GM12878 (cell line): ENCODE results near the gene CTNNBIP1.

Source experiments
- ATF2 ChIP-seq: IDR thresholded peaks from 2 replicates; pipeline ENCODE4 v1.6.1; 2012; ENCODE audit warnings: low read length, inconsistent platforms
- ATF3 ChIP-seq: IDR thresholded peaks from 2 replicates; pipeline ENCODE4 v1.6.1; 2011; ENCODE audit warnings: low read depth, mild to moderate bottlenecking, low read length, moderate library complexity, borderline replicate concordance; ENCODE audit errors: extremely low read depth
- ESRRA ChIP-seq: IDR thresholded peaks from 2 replicates; pipeline ENCODE4 v1.6.1; 2012; ENCODE audit warnings: mild to moderate bottlenecking, low read length, improper control_type of control experiment
- HDAC6 ChIP-seq: fragments of 200-600 bp; sonication (generic); IDR thresholded peaks from one replicate; pipeline ENCODE4 v1.8.0; 2017; ENCODE audit warnings: antibody characterized with exemption; ENCODE audit not compliant: unreplicated experiment
- JUNB ChIP-seq: IDR thresholded peaks from 2 replicates; pipeline ENCODE4 v1.6.1; 2016; ENCODE audit warnings: antibody characterized with exemption, mild to moderate bottlenecking
- POLR2A ChIP-seq: IDR thresholded peaks from 2 replicates; pipeline ENCODE4 v1.6.1; 2011; ENCODE audit warnings: low read depth, mild to moderate bottlenecking, low read length
- RAD21 ChIP-seq: IDR thresholded peaks from 2 replicates; pipeline ENCODE4 v1.6.1; 2011; ENCODE audit warnings: mild to moderate bottlenecking, low read depth, low read length, moderate library complexity; ENCODE audit not compliant: insufficient read depth
- SRF ChIP-seq, 2 experiments: IDR thresholded peaks; 2 replicates each; pipeline ENCODE4 v1.6.1; 2011; ENCODE audit warnings: low read depth in 2 of 2, low read length in 2 of 2, mild to moderate bottlenecking in 1 of 2, moderate library complexity in 1 of 2
- TAF1 ChIP-seq: IDR thresholded peaks from 2 replicates; pipeline ENCODE4 v1.6.1; 2011; ENCODE audit warnings: mild to moderate bottlenecking, low read depth, low read length, borderline replicate concordance
- WRNIP1 ChIP-seq: IDR thresholded peaks from 2 replicates; pipeline ENCODE4 v1.6.1; 2011; ENCODE audit warnings: low read depth, low read length, improper control_type of control experiment, borderline replicate concordance
- TF ChIP-seq, protein P1 (sequence below), 3 experiments: IDR thresholded peaks in 2 of 3; conservative IDR thresholded peaks in 1 of 3; 2 replicates each; pipeline ENCODE4 v1.5.1; 2011; ENCODE audit warnings: low read depth in 3 of 3, low read length in 3 of 3, mild to moderate bottlenecking in 3 of 3, control low read depth in 2 of 3, moderate library complexity in 2 of 3, inconsistent platforms in 1 of 3, mixed read lengths in 1 of 3; ENCODE audit not compliant: control insufficient read depth in 2 of 3, insufficient read depth in 1 of 3; ENCODE audit errors: extremely low read depth in 1 of 3
- TF ChIP-seq, protein P2 (sequence below): IDR thresholded peaks from 2 replicates; pipeline ENCODE4 v1.6.1; 2012; ENCODE audit warnings: mild to moderate bottlenecking, low read depth, low read length

DNA sequence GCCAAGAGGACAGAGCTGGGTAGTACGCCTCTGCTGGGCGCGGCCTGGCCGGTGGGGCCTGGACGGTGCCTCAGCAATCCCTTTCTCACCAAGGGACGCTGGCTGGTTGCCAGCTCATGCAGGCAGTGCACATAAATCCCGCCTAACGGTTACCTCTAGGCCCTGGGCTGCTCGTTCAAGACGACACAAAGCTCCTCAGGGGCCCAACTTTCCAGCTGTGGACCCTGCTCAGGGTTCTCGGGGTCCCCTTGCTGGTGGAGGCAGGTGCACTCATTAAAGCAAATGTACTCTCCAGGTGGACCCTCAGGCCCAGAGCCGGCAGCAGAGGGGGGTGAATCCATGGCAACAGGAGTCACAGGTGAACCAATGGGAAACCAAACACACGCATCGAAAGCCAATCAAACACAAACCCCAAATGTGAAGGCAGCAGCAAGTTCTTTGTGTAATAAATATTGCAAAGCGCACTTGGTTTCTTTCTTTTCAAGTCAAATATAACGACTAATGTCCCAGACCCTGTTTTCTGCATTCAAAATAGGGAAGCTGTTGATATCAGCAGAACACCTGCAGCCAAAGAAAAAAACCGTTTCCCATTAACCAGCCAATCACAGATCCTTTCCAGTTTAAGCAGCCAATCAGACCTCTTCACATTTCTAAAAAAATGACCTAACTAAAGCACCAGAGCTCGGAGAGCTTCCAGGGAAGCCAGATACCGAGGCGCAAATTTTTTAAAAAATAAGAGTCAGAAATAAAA is 60.2 kb downstream of the CTNNBIP1 start:
- TF ChIP-seq ESRRA (no peak), RAD21 (no peak), ATF3 (no peak), POLR2A (no peak), WRNIP1 (no peak), HDAC6 (no peak), ATF2 (no peak), SRF (IDR thresholded peaks at IDR 0.05; ENCODE audit: low read depth in 2 of 2, low read length in 2 of 2) (no peak), JUNB (no peak), TAF1 (no peak)
- TF ChIP-seq, protein P1, sequence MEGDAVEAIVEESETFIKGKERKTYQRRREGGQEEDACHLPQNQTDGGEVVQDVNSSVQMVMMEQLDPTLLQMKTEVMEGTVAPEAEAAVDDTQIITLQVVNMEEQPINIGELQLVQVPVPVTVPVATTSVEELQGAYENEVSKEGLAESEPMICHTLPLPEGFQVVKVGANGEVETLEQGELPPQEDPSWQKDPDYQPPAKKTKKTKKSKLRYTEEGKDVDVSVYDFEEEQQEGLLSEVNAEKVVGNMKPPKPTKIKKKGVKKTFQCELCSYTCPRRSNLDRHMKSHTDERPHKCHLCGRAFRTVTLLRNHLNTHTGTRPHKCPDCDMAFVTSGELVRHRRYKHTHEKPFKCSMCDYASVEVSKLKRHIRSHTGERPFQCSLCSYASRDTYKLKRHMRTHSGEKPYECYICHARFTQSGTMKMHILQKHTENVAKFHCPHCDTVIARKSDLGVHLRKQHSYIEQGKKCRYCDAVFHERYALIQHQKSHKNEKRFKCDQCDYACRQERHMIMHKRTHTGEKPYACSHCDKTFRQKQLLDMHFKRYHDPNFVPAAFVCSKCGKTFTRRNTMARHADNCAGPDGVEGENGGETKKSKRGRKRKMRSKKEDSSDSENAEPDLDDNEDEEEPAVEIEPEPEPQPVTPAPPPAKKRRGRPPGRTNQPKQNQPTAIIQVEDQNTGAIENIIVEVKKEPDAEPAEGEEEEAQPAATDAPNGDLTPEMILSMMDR (IDR thresholded peaks at IDR 0.05 in 2 of 3, conservative IDR thresholded peaks at IDR 0.05 in 1 of 3; ENCODE audit: control insufficient read depth in 2 of 3, extremely low read depth in 1 of 3, insufficient read depth in 1 of 3, low read depth in 3 of 3, low read length in 3 of 3), result no peak
- TF ChIP-seq, protein P2, sequence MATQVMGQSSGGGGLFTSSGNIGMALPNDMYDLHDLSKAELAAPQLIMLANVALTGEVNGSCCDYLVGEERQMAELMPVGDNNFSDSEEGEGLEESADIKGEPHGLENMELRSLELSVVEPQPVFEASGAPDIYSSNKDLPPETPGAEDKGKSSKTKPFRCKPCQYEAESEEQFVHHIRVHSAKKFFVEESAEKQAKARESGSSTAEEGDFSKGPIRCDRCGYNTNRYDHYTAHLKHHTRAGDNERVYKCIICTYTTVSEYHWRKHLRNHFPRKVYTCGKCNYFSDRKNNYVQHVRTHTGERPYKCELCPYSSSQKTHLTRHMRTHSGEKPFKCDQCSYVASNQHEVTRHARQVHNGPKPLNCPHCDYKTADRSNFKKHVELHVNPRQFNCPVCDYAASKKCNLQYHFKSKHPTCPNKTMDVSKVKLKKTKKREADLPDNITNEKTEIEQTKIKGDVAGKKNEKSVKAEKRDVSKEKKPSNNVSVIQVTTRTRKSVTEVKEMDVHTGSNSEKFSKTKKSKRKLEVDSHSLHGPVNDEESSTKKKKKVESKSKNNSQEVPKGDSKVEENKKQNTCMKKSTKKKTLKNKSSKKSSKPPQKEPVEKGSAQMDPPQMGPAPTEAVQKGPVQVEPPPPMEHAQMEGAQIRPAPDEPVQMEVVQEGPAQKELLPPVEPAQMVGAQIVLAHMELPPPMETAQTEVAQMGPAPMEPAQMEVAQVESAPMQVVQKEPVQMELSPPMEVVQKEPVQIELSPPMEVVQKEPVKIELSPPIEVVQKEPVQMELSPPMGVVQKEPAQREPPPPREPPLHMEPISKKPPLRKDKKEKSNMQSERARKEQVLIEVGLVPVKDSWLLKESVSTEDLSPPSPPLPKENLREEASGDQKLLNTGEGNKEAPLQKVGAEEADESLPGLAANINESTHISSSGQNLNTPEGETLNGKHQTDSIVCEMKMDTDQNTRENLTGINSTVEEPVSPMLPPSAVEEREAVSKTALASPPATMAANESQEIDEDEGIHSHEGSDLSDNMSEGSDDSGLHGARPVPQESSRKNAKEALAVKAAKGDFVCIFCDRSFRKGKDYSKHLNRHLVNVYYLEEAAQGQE, result no peak
